SK-N-SH treated with all-trans-retinoic acid at 6 μM for 48 hours (cell line): Measurements from ENCODE around the gene STX1B.

ENCODE experiments used
- ARNTL ChIP-seq: fragments of 450-650 bp; formaldehyde crosslinking; IDR thresholded peaks from 2 replicates; pipeline ENCODE4 v1.5.0; 2020; ENCODE audit warnings: low read depth, mild to moderate bottlenecking, moderate library complexity, borderline replicate concordance
- CSDC2 ChIP-seq: fragments of 250-450 bp; sonication (Bioruptor Pico); IDR thresholded peaks from 2 replicates; pipeline ENCODE4 v1.5.0; 2020; ENCODE audit warnings: mild to moderate bottlenecking, moderate library complexity
- ESRRG ChIP-seq: fragments of 250-450 bp; sonication (Bioruptor Pico); IDR thresholded peaks from 2 replicates; pipeline ENCODE4 v1.6.1; 2021; ENCODE audit warnings: mild to moderate bottlenecking
- GLIS3 ChIP-seq: fragments of 250-450 bp; sonication (Bioruptor Pico); IDR thresholded peaks from 2 replicates; pipeline ENCODE4 v1.5.0; 2020; ENCODE audit warnings: mild to moderate bottlenecking, moderate library complexity
- ISL1 ChIP-seq: fragments of 250-450 bp; sonication (Bioruptor Pico); IDR thresholded peaks from 2 replicates; pipeline ENCODE4 v2.1.2; 2022; ENCODE audit warnings: mild to moderate bottlenecking, moderate library complexity
- RARB ChIP-seq: fragments of 250-450 bp; sonication (Bioruptor Pico); IDR thresholded peaks from 2 replicates; pipeline ENCODE4 v1.8.0; 2021; ENCODE audit warnings: mild to moderate bottlenecking, moderate library complexity
- TOX ChIP-seq: fragments of 250-450 bp; sonication (Bioruptor Pico); IDR thresholded peaks from 2 replicates; pipeline ENCODE4 v1.8.0; 2021; ENCODE audit warnings: mild to moderate bottlenecking, moderate library complexity, borderline replicate concordance
- ZFP30 ChIP-seq: fragments of 450-650 bp; formaldehyde crosslinking; IDR thresholded peaks from 2 replicates; pipeline ENCODE4 v1.5.0; 2022; ENCODE audit warnings: mild to moderate bottlenecking, moderate library complexity

GRCh38 chr16:30985401-30986128 lies 24.9 kb downstream of the STX1B start:
- TF ChIP-seq GLIS3 (CRISPR knock-in tag) (no peak), ZFP30 (CRISPR knock-in tag) (no peak), RARB (CRISPR knock-in tag) (no peak), ISL1 (no peak), TOX (CRISPR knock-in tag) (no peak), ARNTL (CRISPR knock-in tag) (no peak), ESRRG (CRISPR knock-in tag) (no peak), CSDC2 (CRISPR knock-in tag) (no peak)
